Duodenal mucosa (tissue), 2 donors: ENCODE measurements around the gene PMPCA.

Experiments
- H3K27ac ChIP-seq: one replicate; pipeline ENCODE4 v1.7.0; 2013; ENCODE audit warnings: low read depth, low read length
- H3K27me3 ChIP-seq, 2 donors: one replicate each; pipeline ENCODE4 v1.7.0; 2013; ENCODE audit warnings: low read length in 2 of 2, control low read depth in 1 of 2; ENCODE audit not compliant: insufficient read depth in 2 of 2, control insufficient read depth in 1 of 2
- H3K36me3 ChIP-seq, 2 donors: one replicate each; pipeline ENCODE4 v1.7.0; 2013; ENCODE audit warnings: low read length in 2 of 2, control low read depth in 1 of 2; ENCODE audit not compliant: insufficient read depth in 2 of 2, control insufficient read depth in 1 of 2
- H3K4me1 ChIP-seq, 2 donors: one replicate each; pipeline ENCODE4 v1.7.0; 2013; ENCODE audit warnings: low read length in 2 of 2, control low read depth in 1 of 2; ENCODE audit not compliant: insufficient read depth in 2 of 2, control insufficient read depth in 1 of 2
- H3K4me3 ChIP-seq, 2 donors: one replicate each; pipeline ENCODE4 v1.7.0; 2013; ENCODE audit warnings: low read length in 2 of 2, low read depth in 1 of 2
- H3K9ac ChIP-seq, 2 donors: one replicate each; pipeline ENCODE4 v1.7.0; 2013; ENCODE audit warnings: low read length in 2 of 2, low read depth in 1 of 2
- H3K9me3 ChIP-seq, 2 donors: one replicate each; pipeline ENCODE4 v1.7.0; 2013; ENCODE audit warnings: low read length in 2 of 2, control low read depth in 1 of 2; ENCODE audit not compliant: control insufficient read depth in 1 of 2

The PMPCA gene

GRCh38 chr9:136380381-136380780, 30.1 kb upstream of the PMPCA start:
- Histone ChIP-seq H3K9ac (no peak overlapping the region), H3K9me3 (no peaks in the 10 kb centered on the region), H3K27me3 (no peaks in the 10 kb centered on the region), H3K4me1 (no peaks in the 10 kb centered on the region), H3K27ac (no peak overlapping the region), H3K36me3 (peaks cover 32 to 51% of the 10 kb centered on the region in 2 donors), H3K4me3 (no peak overlapping the region)

GRCh38 chr9:136381311-136381710, 29.1 kb upstream of the PMPCA start:
- no peaks in the 10 kb centered on the region for H3K9me3 ChIP-seq
- peaks cover 36 to 55% of the 10 kb centered on the region in 2 donors for H3K36me3 ChIP-seq
- H3K4me1 ChIP-seq: no peaks in the 10 kb centered on the region
- H3K4me3 ChIP-seq: no peak overlapping the region
- H3K27me3 ChIP-seq: no peaks in the 10 kb centered on the region
- H3K9ac ChIP-seq: no peak overlapping the region
- no peak overlapping the region for H3K27ac ChIP-seq

DNA sequence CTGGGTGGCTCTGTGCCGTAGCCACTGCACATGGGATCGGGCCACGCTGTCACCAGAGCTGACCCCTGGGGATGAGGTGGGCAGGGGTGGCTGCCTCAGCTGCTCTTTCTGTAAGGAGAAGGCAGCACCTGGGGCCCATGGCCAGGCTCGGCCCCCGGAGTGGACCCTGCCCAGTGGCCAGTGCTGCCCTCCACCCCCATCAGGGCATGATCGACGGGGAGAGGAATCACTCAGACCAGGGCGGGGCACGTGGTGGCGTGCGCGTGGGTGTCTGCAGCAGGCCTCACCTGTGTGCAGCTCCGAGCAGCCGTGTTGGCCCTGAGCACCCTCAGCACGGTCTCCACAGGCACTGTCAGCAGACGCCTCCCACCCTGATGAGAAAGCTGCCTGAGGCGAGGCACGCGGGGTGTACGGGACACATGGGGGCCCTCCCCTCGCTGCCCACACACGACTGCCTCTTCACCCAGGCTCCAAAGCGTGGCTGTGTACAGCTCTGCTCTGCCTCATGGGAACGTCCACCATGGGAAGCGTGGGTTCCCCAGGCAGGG, 28.4 kb upstream of the PMPCA start:
- Histone ChIP-seq H3K4me1 (no peaks in the 10 kb centered on the region), H3K27me3 (no peaks in the 10 kb centered on the region), H3K9me3 (no peaks in the 10 kb centered on the region), H3K36me3 (peaks cover 37 to 59% of the 10 kb centered on the region in 2 donors), H3K9ac (no peak overlapping the region), H3K4me3 (no peak overlapping the region), H3K27ac (no peak overlapping the region)

DNA sequence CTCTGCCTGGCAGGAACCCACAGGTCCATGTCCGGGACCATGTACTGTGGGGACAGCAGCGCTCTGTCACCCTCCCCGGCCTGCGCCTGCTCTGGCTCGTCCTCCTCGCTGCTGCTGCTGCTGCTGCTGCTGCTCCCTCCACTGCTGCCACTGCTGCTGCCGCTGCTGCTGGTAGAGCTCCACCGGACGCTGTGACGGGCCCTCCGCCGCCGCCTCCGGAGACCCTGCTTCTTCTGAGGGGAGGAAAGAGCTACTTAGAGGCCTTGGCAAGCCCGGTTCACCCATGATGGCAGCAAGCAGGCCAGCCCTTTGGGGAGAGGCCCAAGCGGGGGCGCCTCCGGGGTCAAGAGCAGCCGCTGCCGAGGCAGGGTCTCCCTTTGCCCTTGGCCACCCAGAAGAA, 27.0 kb upstream of the PMPCA start:
- Histone ChIP-seq H3K4me3 (no peak overlapping the region), H3K4me1 (no peaks in the 10 kb centered on the region), H3K9ac (no peak overlapping the region), H3K27ac (no peak overlapping the region), H3K27me3 (no peaks in the 10 kb centered on the region), H3K9me3 (no peaks in the 10 kb centered on the region), H3K36me3 (peaks cover 47 to 73% of the 10 kb centered on the region in 2 donors)

GRCh38 chr9:136385015-136385414, 25.4 kb upstream of the PMPCA start:
- no peak overlapping the region for H3K9ac ChIP-seq
- H3K27ac ChIP-seq: no peak overlapping the region
- no peaks in the 10 kb centered on the region for H3K4me1 ChIP-seq
- peaks cover 52 to 78% of the 10 kb centered on the region in 2 donors for H3K36me3 ChIP-seq
- no peaks in the 10 kb centered on the region for H3K27me3 ChIP-seq
- no peak overlapping the region for H3K4me3 ChIP-seq
- H3K9me3 ChIP-seq: no peaks in the 10 kb centered on the region

- no peaks in the 10 kb centered on the region for H3K4me1 ChIP-seq
- H3K4me3 ChIP-seq: no peak overlapping the region
- no peaks in the 10 kb centered on the region for H3K9me3 ChIP-seq
- no peak overlapping the region for H3K27ac ChIP-seq
- H3K9ac ChIP-seq: no peak overlapping the region
- no peaks in the 10 kb centered on the region for H3K27me3 ChIP-seq
- H3K36me3 ChIP-seq: peaks cover 52 to 71% of the 10 kb centered on the region in 2 donors
Observed at GRCh38 chr9:136386018-136386417, 24.4 kb upstream of the PMPCA start.

DNA sequence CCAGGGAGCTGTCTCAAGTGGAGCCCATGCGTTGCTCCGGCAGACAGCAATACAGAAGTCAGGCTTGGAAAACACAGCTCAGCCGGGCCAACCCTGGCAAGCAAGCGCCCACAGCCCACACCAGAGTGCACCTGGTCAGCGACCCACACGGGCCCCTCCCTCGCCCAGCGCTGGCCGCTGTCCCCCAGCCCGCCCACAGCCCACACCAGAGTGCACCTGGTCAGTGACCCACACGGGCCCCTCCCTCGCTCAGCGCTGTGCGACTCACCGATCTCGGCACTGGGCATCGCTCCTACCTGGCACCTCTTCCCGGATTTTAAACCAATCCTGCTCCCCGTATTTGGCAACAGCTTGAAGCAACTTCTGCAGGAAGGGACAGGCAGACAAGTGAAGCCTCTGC, 23.2 kb upstream of the PMPCA start:
- H3K9ac ChIP-seq: no peak overlapping the region
- no peaks in the 10 kb centered on the region for H3K4me1 ChIP-seq
- peaks cover 50 to 72% of the 10 kb centered on the region in 2 donors for H3K36me3 ChIP-seq
- H3K27ac ChIP-seq: no peak overlapping the region
- no peaks in the 10 kb centered on the region for H3K27me3 ChIP-seq
- H3K4me3 ChIP-seq: no peak overlapping the region
- no peaks in the 10 kb centered on the region for H3K9me3 ChIP-seq

- Histone ChIP-seq H3K4me1 (no peaks in the 10 kb centered on the region), H3K9ac (no peak overlapping the region), H3K27me3 (no peaks in the 10 kb centered on the region), H3K4me3 (no peak overlapping the region), H3K27ac (no peak overlapping the region), H3K9me3 (no peaks in the 10 kb centered on the region), H3K36me3 (peaks cover 42 to 75% of the 10 kb centered on the region in 2 donors)
Observed at GRCh38 chr9:136389396-136389795, 21.1 kb upstream of the PMPCA start.

DNA sequence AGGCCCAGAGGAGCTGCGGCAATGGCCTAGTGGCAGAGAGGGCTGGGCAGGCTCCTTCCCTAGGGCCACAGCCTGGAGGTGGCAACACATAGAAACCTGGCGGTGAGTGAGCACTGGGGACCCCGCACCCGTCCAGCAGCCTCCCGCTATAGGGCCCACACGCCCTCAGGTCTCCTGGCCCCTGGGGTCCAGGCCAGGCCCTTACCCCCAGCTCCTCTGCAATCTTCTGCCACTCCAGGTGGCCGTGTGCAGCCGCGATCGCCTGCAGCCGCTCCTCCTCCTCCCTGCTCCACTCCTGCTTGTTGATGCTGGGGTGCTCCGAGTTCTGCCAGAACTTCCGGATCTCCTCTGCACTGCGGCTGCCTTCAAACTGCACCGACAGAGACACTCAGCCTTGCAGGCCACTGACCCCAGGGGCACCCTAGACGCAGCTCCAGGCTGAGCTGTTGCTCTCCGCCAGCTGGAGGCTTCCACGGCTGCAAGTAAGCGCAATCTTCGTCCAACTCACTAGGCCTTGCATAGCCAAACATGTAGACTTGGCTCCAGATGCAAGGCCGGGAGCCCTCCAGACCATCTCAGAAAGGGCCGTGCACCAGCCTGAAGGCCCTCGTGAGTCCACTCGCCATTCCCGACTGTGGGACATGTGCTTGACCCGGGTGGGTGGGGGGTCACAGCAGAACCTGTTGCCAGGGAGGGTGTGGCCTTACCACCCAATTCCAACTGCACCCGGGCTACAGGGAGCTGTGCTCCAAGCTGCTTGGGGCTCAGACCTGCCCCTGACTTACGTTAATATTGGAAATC, 18.5 kb upstream of the PMPCA start:
- no peak overlapping the region for H3K9ac ChIP-seq
- H3K4me1 ChIP-seq: peaks cover 3 to 5% of the 10 kb centered on the region in 2 donors
- H3K4me3 ChIP-seq: no peak overlapping the region
- peaks cover 50 to 84% of the 10 kb centered on the region in 2 donors for H3K36me3 ChIP-seq
- no peaks in the 10 kb centered on the region for H3K27me3 ChIP-seq
- no peak overlapping the region for H3K27ac ChIP-seq
- H3K9me3 ChIP-seq: no peaks in the 10 kb centered on the region

GRCh38 chr9:136392538-136393449, 17.7 kb upstream of the PMPCA start:
- Histone ChIP-seq H3K4me1 (peaks cover 3 to 5% of the 10 kb centered on the region in 2 donors), H3K27ac (no peak overlapping the region), H3K27me3 (no peaks in the 10 kb centered on the region), H3K36me3 (peaks cover 41 to 79% of the 10 kb centered on the region in 2 donors), H3K4me3 (no peak overlapping the region), H3K9ac (no peak overlapping the region), H3K9me3 (no peaks in the 10 kb centered on the region)
